Epithelial cell of esophagus (primary cell): ENCODE results near the gene NXPH2.
"Not testable (repeated sequence)": the region's sequence is repeated elsewhere in the genome, so short reads cannot be mapped to it uniquely, and the experiment has no call there.

Experiments used
- DNase-seq: peaks from one replicate; pipeline ENCODE4 v3.0.0; 2010; ENCODE audit warnings: low read depth
- H3K4me3 ChIP-seq: 2 replicates; pipeline ENCODE4 v1.5.1; 2011; ENCODE audit warnings: mild to moderate bottlenecking, low read length, control low read depth
- CTCF ChIP-seq: IDR thresholded peaks from 2 replicates; pipeline ENCODE4 v1.5.1; 2011; ENCODE audit warnings: low read depth, mild to moderate bottlenecking, low read length, control low read depth, inconsistent platforms; ENCODE audit not compliant: insufficient read depth; ENCODE audit errors: missing control alignments

The NXPH2 gene

GRCh38 chr2:138654146-138654545 is 126.0 kb downstream of the NXPH2 start:
- DNase-seq, result no peak
- H3K4me3 ChIP-seq, result no peak overlapping the region
- TF ChIP-seq CTCF, result no peak

- no peak overlapping the region for H3K4me3 ChIP-seq
- TF ChIP-seq CTCF, result no peak
- DNase-seq, result peak; percentile 76
Measured at GRCh38 chr2:138652378-138652777, 127.8 kb downstream of the NXPH2 start.

- H3K4me3 ChIP-seq, result no peak overlapping the region
- peak; percentile 36 for DNase-seq
- no peak for TF ChIP-seq CTCF
Measured at GRCh38 chr2:138649571-138649970, 130.6 kb downstream of the NXPH2 start.

GRCh38 chr2:138648606-138649005 is 131.6 kb downstream of the NXPH2 start:
- DNase-seq, result no peak
- no peak for TF ChIP-seq CTCF
- no peak overlapping the region for H3K4me3 ChIP-seq

- H3K4me3 ChIP-seq, result not testable (repeated sequence)
- peak; percentile 90 for DNase-seq
Measured at GRCh38 chr2:138644776-138645175, 135.4 kb downstream of the NXPH2 start.

- no peak overlapping the region for H3K4me3 ChIP-seq
- DNase-seq, result peak; percentile 77
- TF ChIP-seq CTCF, result no peak
Measured at GRCh38 chr2:138640921-138641676, 139.1 kb downstream of the NXPH2 start.

- DNase-seq, result no peak
- H3K4me3 ChIP-seq, result no peak overlapping the region
- TF ChIP-seq CTCF, result no peak
Measured at GRCh38 chr2:138637686-138638085, 142.5 kb downstream of the NXPH2 start.
